Measurements from ENCODE around the gene PRSS3. TPM values are rescaled to one million over a fixed set of nuclear protein-coding genes. Genes with fewer than 3 reads are reported as not detected.
"Not testable (repeated sequence)": the region's sequence is repeated elsewhere in the genome, so short reads cannot be mapped to it uniquely, and the experiment has no call there.

The PRSS3 gene
- total RNA-seq, 4 donors from 2014 or later = 42.2 to 298 (median 113) TPM

DNA sequence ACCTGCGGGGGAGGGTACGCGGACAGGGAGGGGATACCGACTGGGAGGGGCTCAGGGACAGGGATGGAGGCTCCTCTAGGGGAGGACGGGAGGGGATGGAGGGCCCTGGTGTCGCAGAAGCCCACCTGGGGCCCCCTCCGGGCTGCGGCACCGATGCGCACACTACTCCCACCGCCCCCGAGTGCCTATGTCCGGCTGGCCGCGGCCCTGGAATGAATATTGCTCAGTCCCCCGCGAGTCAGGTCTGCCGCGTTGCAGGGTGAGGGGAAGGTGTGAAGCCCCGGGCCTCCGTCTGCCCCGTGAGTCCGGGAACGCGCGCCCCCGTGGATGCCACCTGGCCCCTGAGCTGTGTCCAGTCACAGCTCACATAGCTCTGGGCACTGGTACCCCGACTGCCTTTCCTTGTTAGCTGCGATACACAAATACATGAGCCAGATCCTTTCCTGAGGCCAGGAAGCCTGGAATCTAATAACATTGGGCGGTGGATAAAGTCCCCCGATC, 44.5 kb upstream of the PRSS3 start:
- TF ChIP-seq POLR2A (IDR thresholded peaks at IDR 0.05) = peak; percentile 4
- TF ChIP-seq, protein P1, sequence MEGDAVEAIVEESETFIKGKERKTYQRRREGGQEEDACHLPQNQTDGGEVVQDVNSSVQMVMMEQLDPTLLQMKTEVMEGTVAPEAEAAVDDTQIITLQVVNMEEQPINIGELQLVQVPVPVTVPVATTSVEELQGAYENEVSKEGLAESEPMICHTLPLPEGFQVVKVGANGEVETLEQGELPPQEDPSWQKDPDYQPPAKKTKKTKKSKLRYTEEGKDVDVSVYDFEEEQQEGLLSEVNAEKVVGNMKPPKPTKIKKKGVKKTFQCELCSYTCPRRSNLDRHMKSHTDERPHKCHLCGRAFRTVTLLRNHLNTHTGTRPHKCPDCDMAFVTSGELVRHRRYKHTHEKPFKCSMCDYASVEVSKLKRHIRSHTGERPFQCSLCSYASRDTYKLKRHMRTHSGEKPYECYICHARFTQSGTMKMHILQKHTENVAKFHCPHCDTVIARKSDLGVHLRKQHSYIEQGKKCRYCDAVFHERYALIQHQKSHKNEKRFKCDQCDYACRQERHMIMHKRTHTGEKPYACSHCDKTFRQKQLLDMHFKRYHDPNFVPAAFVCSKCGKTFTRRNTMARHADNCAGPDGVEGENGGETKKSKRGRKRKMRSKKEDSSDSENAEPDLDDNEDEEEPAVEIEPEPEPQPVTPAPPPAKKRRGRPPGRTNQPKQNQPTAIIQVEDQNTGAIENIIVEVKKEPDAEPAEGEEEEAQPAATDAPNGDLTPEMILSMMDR (IDR thresholded peaks at IDR 0.05) = no peak
- Histone ChIP-seq H3K36me3 (no peaks in the 10 kb centered on the region), H3K9me3 (no peaks in the 10 kb centered on the region), H3K27ac (peak overlapping the region; percentile 85 to 90 (median 88)), H3K4me3 (peak overlapping the region; percentile 37 to 65 (median 48)), H3K4me1 (peaks cover 0 to 18% (median 9%) of the 10 kb centered on the region in 4 donors), H3K27me3 (peaks cover 33% of the 10 kb centered on the region)
- DNase-seq = no peak
- intact Hi-C loops (cut with DNase I; ENCODE audit: low total_unique reads) (no loop called here), in situ Hi-C loops (cut with MboI; ENCODE audit: low pct_ligation_motif_present in 1 of 4, low pct_unique_long_range_greater_than_20kb in 1 of 4, low sequenced_read_pairs in 3 of 4) (no loop called here)
- WGBS, 2 donors (ENCODE audit: low coverage in 1 of 2) = 7% methylated on average over 28 of the region's 31 CpGs; no CpG with 5 or more reads in 1 of the 2 donors

DNA sequence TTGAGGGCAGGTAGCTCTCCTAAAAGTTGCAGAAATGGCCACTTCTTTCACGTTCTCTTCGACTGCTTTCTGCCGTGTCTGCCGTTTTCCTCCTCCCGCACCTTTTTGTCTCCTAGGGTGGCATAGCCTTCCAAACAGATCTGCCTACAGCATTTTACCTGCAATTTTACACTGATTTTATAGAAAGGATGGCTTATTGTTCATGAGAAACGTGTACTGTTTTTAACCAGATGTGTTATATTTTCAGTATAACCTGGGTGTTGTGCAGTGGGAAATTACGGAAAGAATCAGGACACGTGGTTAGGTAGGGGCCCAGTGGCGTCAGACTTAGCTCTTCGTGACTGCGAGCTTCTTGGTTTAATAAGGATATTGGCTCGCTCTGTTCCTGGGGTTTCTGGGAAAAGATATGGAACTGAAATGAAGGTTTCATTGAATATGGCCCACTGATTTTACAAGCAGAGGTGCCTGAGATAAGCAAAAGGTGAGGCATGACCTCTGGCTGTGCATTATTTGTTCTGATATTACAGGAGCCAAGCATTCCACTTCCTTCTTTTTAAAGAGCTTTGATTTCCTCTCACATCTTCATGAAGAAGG, 43.7 kb upstream of the PRSS3 start:
- Histone ChIP-seq H3K27me3 (peaks cover 33% of the 10 kb centered on the region), H3K4me3 (peak overlapping the region in 3 of 4 donors; percentile 43 to 65 (median 52)), H3K27ac (peak overlapping the region; percentile 85 to 90 (median 88)), H3K4me1 (peaks cover 0 to 18% (median 9%) of the 10 kb centered on the region in 4 donors), H3K9me3 (no peaks in the 10 kb centered on the region), H3K36me3 (no peaks in the 10 kb centered on the region)
- WGBS, 2 donors (ENCODE audit: low coverage in 1 of 2) = 40 to 45% methylated on average over 11 to 12 of the region's 12 CpGs
- peak; percentile 61 for DNase-seq
- in situ Hi-C loops (cut with MboI; ENCODE audit: low pct_ligation_motif_present in 1 of 4, low pct_unique_long_range_greater_than_20kb in 1 of 4, low sequenced_read_pairs in 3 of 4) (no loop called here), intact Hi-C loops (cut with DNase I; ENCODE audit: low total_unique reads) (no loop called here)
- peak in 1 of 3 donors; percentile 28 for TF ChIP-seq POLR2AphosphoS5 (IDR thresholded peaks at IDR 0.05)
- TF ChIP-seq, protein P1 (IDR thresholded peaks at IDR 0.05) = no peak

DNA sequence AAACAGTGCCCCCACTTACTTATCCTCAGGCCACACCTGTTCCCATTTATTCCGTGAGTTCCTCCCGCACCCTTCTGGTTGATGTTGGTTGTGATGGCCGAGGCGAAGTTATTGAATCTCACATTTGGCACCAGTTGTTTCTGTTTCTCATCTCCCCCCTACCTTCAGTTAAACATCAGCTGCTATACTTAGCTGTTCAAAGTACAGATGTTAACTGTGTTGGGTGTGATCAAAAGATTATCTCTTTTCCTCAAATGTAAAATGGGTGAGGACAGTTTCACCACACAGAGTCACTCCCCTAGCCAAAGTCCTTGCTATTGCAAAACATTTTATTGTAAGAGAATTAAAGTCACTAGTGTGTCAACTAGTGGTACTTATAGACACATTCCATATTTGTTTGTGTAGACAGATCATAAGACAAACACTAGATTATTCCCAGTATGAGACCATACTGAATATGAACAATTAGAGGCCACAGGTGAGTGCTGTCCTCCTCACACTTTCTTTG, 43.2 kb upstream of the PRSS3 start:
- Histone ChIP-seq H3K27ac (peak overlapping the region; percentile 85 to 90 (median 88)), H3K9me3 (no peaks in the 10 kb centered on the region), H3K27me3 (peaks cover 33% of the 10 kb centered on the region), H3K36me3 (no peaks in the 10 kb centered on the region), H3K4me3 (peak overlapping the region in 1 of 4 donors; percentile 31), H3K4me1 (peaks cover 0 to 18% (median 9%) of the 10 kb centered on the region in 4 donors)
- in situ Hi-C loops (cut with MboI; ENCODE audit: low pct_ligation_motif_present in 1 of 4, low pct_unique_long_range_greater_than_20kb in 1 of 4, low sequenced_read_pairs in 3 of 4) (no loop called here), intact Hi-C loops (cut with DNase I; ENCODE audit: low total_unique reads) (no loop called here)
- DNase-seq = no peak
- TF ChIP-seq, protein P1 (IDR thresholded peaks at IDR 0.05) = no peak
- TF ChIP-seq EP300 (IDR thresholded peaks at IDR 0.05; ENCODE audit: low read depth) = no peak
- no peak for TF ChIP-seq POLR2A (IDR thresholded peaks at IDR 0.05)
- TF ChIP-seq POLR2AphosphoS5 (IDR thresholded peaks at IDR 0.05) = peak in 2 of 3 donors; percentile 35 to 70
- 16 to 34% methylated on average over 4 of the region's 4 CpGs for WGBS, 2 donors (ENCODE audit: low coverage in 1 of 2)

DNA sequence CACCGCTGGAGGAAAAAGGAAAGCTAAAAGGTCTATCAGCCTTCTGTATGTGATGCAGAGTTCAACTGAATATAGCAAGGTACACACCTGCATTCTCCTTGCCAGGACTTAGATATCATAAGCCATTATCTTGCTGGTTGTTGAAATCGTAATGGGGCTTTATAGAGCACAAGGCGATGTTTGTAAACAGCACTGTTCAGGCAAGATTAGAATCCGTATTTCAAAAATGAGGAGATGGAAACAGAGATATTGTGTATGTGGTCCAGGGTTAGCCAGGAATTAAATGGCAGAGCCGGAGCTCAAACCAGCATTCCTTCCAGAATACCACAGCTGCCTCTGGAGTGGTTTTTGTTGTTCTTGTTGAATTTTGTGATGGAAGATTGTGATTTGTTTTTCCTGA, 42.6 kb upstream of the PRSS3 start:
- peaks cover 33% of the 10 kb centered on the region for H3K27me3 ChIP-seq
- 40 to 45% methylated on average over 5 of the region's 5 CpGs for WGBS, 2 donors (ENCODE audit: low coverage in 1 of 2)
- in situ Hi-C loops (cut with MboI; ENCODE audit: low pct_ligation_motif_present in 1 of 4, low pct_unique_long_range_greater_than_20kb in 1 of 4, low sequenced_read_pairs in 3 of 4); H3K36me3 ChIP-seq; DNase-seq; intact Hi-C loops (cut with DNase I; ENCODE audit: low total_unique reads); H3K9me3 ChIP-seq: not testable (repeated sequence)
- H3K27ac ChIP-seq = peak overlapping the region; percentile 70 to 89 (median 75)
- peak overlapping the region in 1 of 4 donors; percentile 31 for H3K4me3 ChIP-seq
- H3K4me1 ChIP-seq = peaks cover 0 to 18% (median 9%) of the 10 kb centered on the region in 4 donors

DNA sequence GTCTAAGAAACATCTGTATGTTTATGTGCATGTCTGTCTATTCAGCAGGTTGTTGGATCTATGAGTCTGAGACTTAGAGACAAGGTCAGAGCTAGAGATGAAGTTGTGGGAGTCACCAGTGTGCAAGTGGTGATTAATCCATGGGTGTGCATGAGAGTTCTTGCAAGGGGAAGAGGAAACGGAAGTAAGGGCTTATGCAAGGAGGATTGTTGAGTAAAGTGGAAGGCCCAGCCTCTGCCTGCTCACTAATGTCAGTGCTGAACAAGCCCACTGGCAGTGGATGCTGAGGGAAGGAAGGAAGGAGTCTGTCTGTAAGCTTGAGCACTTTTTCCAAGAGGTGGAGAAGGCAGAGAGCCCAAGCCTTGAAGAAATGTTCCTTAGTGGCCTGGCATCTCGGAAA, 35.7 kb upstream of the PRSS3 start:
- DNase-seq; H3K9me3 ChIP-seq; H3K27ac ChIP-seq; in situ Hi-C loops (cut with MboI; ENCODE audit: low pct_ligation_motif_present in 1 of 4, low pct_unique_long_range_greater_than_20kb in 1 of 4, low sequenced_read_pairs in 3 of 4); H3K27me3 ChIP-seq; H3K36me3 ChIP-seq; H3K4me1 ChIP-seq; H3K4me3 ChIP-seq; intact Hi-C loops (cut with DNase I; ENCODE audit: low total_unique reads): not testable (repeated sequence)
- WGBS, 2 donors (ENCODE audit: low coverage in 1 of 2) = 75 to 89% methylated on average over 1 to 2 of the region's 2 CpGs
